Brain pericyte (primary cell): ENCODE measurements around the gene JAKMIP3.
"Not testable (repeated sequence)": the region's sequence is repeated elsewhere in the genome, so short reads cannot be mapped to it uniquely, and the experiment has no call there.

Experiments
- DNase-seq: peaks from one replicate; pipeline ENCODE4 v3.0.0-alpha.2; 2012; ENCODE audit warnings: low read depth, low spot score

Gene JAKMIP3

DNA sequence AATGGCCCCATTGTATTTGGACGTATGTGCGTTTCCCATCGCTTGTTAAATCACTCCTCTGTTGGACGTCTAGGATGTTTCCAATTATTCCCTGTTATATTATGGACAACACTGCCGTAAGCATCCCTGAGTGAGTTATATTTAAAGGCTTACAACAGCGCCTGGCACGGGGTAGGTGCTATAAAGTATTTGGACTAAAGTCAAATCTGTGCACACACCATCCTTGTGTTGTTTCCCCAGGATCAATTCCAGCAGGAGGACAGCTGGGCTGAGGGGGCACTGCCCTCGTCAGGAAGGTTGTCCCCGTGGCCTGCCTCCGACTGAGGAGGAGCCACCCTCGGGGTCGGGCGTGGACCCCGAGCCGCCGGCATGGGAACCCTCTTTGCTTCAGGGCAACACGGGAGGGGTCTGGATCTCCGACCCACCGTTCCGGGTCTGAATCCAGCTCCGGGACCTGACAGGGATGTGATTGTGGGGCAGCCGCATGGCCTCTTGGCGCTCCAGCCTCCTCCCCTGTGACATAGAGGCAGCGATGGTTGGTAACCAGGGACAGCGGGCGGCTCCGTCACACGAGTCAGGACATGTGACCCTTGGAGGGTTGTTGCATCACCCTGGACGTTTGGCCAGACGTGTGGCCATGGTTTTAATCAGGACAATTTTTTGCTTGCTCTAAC lies 1.5 kb upstream of the JAKMIP3 start:
- DNase-seq, result no peak

GRCh38 chr10:132064771-132065437 lies 842 bp upstream of the JAKMIP3 start:
- no peak for DNase-seq

- no peak for DNase-seq
These were observed 440 bp downstream of the JAKMIP3 start for GRCh38 chr10:132066186-132066585.

GRCh38 chr10:132066812-132067211 lies 1.1 kb downstream of the JAKMIP3 start:
- DNase-seq, result no peak

- DNase-seq, result no peak
These were observed 2.8 kb downstream of the JAKMIP3 start for GRCh38 chr10:132068431-132069121.

DNA sequence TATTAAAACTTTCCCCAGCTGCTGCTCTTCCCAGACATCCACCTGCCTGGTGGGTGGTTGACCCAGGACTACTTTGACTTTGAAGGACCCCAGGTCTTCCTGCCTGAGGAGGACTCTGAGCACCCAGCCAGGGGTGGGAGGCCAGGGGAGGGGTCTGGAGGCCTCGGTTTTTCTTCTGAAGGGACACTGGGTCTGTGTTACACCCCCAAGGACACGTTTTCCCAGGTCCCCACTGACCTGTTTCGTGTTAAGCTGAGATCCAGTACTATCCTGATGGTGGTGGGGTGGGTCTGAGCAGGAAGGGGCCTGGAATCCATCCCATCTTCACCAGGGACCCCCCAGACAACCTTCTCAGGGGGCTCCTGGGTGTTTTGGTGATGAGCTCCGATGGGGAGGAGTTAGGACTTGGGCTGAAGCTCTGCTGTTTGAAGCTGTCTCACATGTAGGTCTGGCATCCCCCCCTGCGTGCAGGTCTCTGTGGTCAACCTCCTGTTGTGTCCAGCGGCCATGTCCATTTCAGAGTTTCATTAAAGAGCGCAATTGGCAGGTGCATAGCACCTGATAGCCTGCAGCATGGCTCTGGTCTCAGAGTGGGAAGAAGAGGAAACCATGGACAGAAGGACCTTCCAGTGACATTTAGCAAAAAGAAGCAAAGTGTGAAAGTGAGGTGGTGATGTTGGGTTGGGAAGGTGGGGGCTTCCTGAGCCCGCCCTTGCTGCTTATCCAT lies 3.5 kb downstream of the JAKMIP3 start:
- DNase-seq, result no peak

GRCh38 chr10:132069849-132070182 lies 4.1 kb downstream of the JAKMIP3 start:
- DNase-seq, result no peak

- no peak for DNase-seq
These were observed 5.0 kb downstream of the JAKMIP3 start for GRCh38 chr10:132070724-132071123.

DNA sequence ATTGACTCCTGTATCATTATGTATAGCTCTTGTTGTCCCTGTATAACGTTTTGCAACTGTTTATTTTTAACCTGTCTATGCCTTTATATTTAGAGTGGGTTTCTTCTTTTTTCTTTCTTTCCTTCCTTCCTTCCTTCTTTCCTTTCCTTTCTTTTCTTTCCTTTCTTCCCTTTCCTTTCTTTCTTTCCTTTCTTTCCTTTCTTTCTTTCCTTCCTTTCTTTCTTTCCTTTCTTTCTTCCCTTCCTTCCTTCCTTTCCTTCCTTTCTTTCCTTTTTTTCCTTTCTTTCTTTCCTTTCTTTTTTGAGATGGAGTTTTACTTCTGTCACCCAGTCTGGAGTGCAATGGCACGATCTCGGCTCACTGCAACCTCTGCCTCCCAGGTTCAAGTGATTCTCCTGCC lies 5.9 kb downstream of the JAKMIP3 start:
- no peak for DNase-seq

GRCh38 chr10:132075909-132076577 lies 10.3 kb downstream of the JAKMIP3 start:
- DNase-seq, result no peak

DNA sequence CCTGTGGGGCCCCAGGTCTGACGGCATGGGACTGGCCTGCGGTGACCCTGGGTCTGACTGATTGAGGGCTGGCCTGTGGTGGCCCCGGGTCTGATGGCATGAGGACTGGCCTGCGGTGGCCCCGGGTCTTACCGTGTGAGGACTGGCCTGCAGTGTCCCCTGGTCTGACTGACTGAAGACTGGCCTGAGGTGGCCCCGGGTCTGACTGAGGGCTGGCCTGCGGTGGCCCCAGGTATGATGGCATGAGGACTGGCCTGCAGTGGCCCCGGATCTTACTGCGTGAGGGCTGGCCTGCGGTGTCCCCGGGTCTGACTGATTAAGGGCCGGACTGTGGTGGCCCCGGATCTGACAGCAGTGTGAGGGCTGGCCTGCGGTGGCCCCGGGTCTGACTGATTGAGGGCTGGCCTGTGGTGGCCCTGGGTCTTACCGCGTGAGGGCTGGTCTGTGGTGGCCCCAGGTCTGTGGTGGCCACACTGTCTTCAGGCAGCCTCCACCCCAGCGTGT lies 10.9 kb downstream of the JAKMIP3 start:
- DNase-seq, result no peak

GRCh38 chr10:132077091-132077490 lies 11.3 kb downstream of the JAKMIP3 start:
- DNase-seq, result no peak

DNA sequence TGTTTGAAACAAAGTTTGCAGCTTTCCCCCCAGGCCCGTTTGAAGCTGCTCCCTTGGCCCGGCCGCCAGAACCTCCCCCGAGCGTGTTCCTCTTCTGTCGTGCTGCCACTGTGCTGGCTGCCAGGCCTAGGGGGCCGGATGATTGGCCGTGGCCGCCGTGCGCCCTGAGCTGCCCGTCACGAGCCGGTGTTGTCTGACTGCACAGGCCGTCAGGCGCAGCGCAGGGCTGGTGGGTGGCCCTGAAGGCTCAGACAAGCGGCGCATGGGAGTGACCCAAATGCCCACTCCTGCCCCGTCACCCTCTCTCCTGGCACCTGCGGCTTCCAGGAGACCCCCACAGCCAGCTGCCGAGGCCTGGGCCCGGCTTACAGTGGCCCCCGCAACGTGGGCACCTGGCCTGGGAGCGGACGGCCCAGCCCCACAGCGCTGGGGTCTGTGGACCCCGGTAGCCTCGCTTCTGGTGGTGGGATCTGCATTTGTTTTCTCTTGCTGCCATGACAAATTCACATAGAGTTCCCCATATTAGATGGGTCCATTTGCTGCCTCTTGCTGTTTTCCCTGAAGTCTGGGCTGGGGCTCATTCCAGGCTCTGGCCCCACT lies 13.1 kb downstream of the JAKMIP3 start:
- no peak for DNase-seq

GRCh38 chr10:132084384-132084783 lies 18.6 kb downstream of the JAKMIP3 start:
- not testable (repeated sequence) for DNase-seq

DNA sequence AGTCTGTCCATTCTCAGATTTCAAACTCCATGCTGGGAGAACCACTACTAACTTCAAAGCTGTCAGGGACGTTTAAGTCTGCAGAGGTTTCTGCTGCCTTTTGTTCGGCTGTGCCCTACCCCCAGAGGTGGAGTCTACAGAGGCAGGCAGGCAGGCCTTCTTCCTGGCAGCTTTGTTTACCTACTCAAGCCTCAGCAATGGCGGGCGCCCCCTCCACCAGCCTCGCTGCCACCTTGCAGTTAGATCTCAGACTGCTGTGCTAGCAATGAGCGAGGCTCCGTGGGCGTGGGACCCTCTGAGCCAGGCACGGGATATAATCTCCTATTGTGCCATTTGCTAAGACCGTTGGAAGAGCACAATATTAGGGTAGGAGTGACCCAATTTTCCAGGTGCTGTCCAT lies 27.5 kb downstream of the JAKMIP3 start:
- not testable (repeated sequence) for DNase-seq

DNA sequence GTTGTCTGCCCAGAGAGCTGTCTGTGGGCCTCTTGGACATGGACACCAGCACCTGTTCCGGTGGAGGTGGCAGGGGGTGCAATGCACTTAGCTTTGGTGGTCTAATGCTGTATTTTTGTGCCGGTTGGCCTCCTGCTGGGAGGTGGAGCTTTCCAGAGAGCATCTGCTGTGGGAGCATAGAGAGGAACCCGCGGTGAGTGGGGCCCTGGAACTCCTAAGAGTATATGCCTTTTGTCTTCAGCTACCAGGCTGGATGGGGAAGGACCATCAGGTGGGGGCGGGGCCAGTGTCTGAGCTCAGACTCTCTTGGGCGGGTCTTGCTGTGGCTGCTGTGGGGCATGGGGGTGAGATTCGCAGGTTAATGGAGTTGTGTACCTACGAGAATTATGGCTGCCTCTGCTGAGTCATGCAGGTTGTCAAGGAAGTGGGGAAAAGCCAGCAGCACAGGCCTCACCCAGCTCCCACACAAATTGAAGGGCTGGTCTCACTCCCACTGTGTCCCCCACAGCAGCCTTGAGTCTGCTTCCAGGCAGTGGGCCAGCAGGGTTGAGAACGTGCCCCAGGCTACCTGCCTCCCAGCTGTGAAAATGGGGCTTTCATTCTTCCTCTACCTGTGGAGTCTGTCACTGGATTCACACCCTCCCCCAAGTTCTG lies 29.0 kb downstream of the JAKMIP3 start:
- DNase-seq, result no peak

DNA sequence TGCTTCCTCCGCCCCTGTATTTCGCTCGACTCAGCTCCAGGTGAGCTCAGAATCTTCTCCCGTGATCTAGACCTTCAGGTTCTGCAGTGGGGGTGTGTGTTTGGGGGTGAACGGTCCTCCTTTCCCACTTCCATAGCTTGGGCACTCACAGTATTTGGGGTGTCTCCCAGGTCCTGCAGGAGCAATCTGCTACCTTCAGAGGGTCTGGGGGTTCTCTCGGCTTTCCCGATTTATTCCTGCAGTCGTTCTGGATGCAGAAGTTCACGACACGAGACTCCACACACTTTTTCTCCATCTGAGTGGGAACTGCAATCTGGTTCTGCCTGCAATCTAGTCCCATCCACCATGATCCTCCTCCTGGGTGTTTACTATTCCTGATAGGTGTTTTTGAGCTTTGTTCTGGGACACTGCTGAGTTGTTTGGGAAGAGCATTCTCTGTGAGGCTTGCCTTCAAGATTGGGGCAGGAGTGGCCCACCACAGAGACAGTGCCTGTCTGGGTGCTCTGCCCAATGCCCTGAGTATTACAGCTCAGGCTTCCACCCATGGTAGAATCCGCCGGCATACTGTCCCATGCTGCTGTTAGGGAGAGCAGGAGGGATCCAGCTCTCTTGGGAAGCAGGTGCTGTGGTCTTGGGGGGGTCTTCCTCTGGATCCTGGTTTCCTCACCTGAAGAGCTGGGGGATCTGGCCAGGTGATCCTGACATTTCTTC lies 29.8 kb downstream of the JAKMIP3 start:
- no peak for DNase-seq

DNA sequence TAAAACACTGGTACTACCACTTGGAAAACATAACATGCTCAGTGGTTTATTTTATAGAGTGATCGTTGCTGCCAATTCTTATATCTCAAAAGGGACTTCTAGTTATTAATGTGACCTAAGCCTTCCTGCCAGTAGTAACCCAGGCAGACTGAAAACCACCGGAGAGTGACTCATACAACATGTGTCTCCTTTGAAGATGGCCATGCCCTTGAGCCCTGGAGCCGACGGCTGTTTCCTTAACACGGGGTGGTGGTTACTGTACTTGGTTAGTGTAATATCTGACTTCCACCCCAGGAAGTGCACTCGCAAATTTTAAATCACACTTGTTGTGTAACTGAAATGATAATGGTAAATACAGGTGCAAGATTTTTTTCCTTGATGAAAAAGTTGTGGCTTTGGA lies 30.5 kb downstream of the JAKMIP3 start:
- DNase-seq, result no peak

- DNase-seq, result no peak
These were observed 31.2 kb downstream of the JAKMIP3 start for GRCh38 chr10:132096863-132097478.
